Measurements from ENCODE around the gene ACP7. TPM values are rescaled to one million over a fixed set of nuclear protein-coding genes. Genes with fewer than 3 reads are reported as not detected.

Gene ACP7
- total and polyA plus RNA-seq, 9 of the 15 experiments (the other 6 are each of a cell fraction or from before 2014, with no cell fraction given), result not detected

DNA sequence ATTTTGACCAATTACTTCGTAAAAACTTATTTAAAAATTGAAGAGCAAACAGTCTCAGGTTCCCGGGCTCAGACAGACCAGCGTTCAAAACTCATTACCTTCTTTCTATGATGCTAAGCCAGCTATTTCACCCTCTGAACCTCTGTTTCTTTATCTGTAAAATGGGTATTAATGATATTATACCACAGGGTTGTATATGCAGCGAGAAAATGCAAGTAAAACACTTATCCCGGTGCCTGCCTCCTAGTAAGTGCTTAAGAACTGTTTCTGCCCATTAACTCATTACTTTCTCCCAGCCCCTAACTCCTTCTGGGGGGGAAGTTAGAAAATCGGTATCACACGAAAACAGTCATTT is 41.0 kb downstream of the ACP7 start:
- peak overlapping the region; percentile 79 for H3K4me3 ChIP-seq
- peaks cover 3% of the 10 kb centered on the region; the same call in 1 of the 3 replicates for H3K36me3 ChIP-seq (ENCODE audit: control insufficient read depth, insufficient read depth, low read length)
- no peaks in the 10 kb centered on the region for H3K27me3 ChIP-seq (ENCODE audit: control insufficient read depth in 2 of 2, insufficient read depth in 2 of 2, low read length in 2 of 2)
- H3K27ac ChIP-seq (ENCODE audit: extremely low read depth, low read depth, low read length), result peak overlapping the region; percentile 34; the same call in 2 of the 3 replicates
- intact Hi-C loops (cut with micrococcal nuclease) (no loop called here), in situ Hi-C loops (cut with MboI) (no loop called here)
- FAIRE-seq (no peak), DNase-seq (ENCODE audit: extremely low read depth in 1 of 4, low spot score in 3 of 4) (no peak), ATAC-seq (no peak; the same call in 2 of the 3 replicates)
- H3K4me1 ChIP-seq (replicated peaks in 1 of 2; ENCODE audit: control insufficient read depth in 2 of 2, insufficient read depth in 2 of 2, low read length in 2 of 2), result peaks cover 3 to 26% of the 10 kb centered on the region in 2 experiments; a peak in 3 of 5 replicates
- POLR2A ChIA-PET, result interaction anchor here (1.0 kb wide), 2 partner anchors 82 to 203 kb away, joined by 3 read pairs; no protein-coding TSS in a partner anchor
- H3K9ac ChIP-seq (ENCODE audit: insufficient read depth in 1 of 2, low read depth in 2 of 2, low read length in 2 of 2), result peak overlapping the region in 1 of 2 experiments; percentile 42; a peak in 2 of 4 replicates
- peaks cover 10% of the 10 kb centered on the region for H3K9me1 ChIP-seq (ENCODE audit: control insufficient read depth, insufficient read depth, low read length)
- peaks cover 43% of the 10 kb centered on the region for H3K79me2 ChIP-seq (ENCODE audit: control insufficient read depth, insufficient read depth, low read length)
- no peaks in the 10 kb centered on the region for H3K9me3 ChIP-seq (replicated peaks; ENCODE audit: control insufficient read depth, insufficient read depth, low read depth, low read length)
- no TSS peak for BruUV-seq (replicated peaks)
- H2AFZ ChIP-seq (ENCODE audit: low read depth, low read length), result peak overlapping the region; percentile 95
- WGBS (ENCODE audit: insufficient coverage, low coverage, missing lambda C conversion rate), result 39% methylated on average over 7 of the region's 7 CpGs
- peaks cover 21% of the 10 kb centered on the region for H4K20me1 ChIP-seq (replicated peaks; ENCODE audit: control insufficient read depth, insufficient read depth, low read length)
- CTCF ChIA-PET (ENCODE audit: low intra/inter-chr PET ratio), result no interaction called here
- H3K4me2 ChIP-seq (ENCODE audit: insufficient read depth, low read length), result peak overlapping the region; percentile 69
- TF ChIP-seq, protein P1, sequence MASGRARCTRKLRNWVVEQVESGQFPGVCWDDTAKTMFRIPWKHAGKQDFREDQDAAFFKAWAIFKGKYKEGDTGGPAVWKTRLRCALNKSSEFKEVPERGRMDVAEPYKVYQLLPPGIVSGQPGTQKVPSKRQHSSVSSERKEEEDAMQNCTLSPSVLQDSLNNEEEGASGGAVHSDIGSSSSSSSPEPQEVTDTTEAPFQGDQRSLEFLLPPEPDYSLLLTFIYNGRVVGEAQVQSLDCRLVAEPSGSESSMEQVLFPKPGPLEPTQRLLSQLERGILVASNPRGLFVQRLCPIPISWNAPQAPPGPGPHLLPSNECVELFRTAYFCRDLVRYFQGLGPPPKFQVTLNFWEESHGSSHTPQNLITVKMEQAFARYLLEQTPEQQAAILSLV (tag; IDR thresholded peaks at IDR 0.05), result no peak
- TF ChIP-seq SNIP1 (IDR thresholded peaks at IDR 0.05; ENCODE audit: low read depth), result peak; percentile 90
- TF ChIP-seq KAT2B (IDR thresholded peaks at IDR 0.05; ENCODE audit: low read depth, low read length), result no peak
- TF ChIP-seq HDAC1 (IDR thresholded peaks at IDR 0.05), result peak in 1 of 2 experiments; percentile 75; a peak in 2 of 4 replicates
- TF ChIP-seq JUND (IDR thresholded peaks at IDR 0.05; ENCODE audit: borderline replicate concordance, low read depth, low read length), result no peak
- TF ChIP-seq JUND (tag; IDR thresholded peaks at IDR 0.05; ENCODE audit: borderline replicate concordance, low read depth, low read length), result 0 out of 3 replicates have a peak, but pooled peaks have one; percentile 6
- TF ChIP-seq RBM25 (IDR thresholded peaks at IDR 0.05; ENCODE audit: low read depth, low read length, severe bottlenecking), result peak; percentile 97
- peak; percentile 100 for TF ChIP-seq BCOR (IDR thresholded peaks at IDR 0.05)
- TF ChIP-seq KDM1A (IDR thresholded peaks at IDR 0.05), result peak; percentile 96 to 98
- TF ChIP-seq, protein P2, sequence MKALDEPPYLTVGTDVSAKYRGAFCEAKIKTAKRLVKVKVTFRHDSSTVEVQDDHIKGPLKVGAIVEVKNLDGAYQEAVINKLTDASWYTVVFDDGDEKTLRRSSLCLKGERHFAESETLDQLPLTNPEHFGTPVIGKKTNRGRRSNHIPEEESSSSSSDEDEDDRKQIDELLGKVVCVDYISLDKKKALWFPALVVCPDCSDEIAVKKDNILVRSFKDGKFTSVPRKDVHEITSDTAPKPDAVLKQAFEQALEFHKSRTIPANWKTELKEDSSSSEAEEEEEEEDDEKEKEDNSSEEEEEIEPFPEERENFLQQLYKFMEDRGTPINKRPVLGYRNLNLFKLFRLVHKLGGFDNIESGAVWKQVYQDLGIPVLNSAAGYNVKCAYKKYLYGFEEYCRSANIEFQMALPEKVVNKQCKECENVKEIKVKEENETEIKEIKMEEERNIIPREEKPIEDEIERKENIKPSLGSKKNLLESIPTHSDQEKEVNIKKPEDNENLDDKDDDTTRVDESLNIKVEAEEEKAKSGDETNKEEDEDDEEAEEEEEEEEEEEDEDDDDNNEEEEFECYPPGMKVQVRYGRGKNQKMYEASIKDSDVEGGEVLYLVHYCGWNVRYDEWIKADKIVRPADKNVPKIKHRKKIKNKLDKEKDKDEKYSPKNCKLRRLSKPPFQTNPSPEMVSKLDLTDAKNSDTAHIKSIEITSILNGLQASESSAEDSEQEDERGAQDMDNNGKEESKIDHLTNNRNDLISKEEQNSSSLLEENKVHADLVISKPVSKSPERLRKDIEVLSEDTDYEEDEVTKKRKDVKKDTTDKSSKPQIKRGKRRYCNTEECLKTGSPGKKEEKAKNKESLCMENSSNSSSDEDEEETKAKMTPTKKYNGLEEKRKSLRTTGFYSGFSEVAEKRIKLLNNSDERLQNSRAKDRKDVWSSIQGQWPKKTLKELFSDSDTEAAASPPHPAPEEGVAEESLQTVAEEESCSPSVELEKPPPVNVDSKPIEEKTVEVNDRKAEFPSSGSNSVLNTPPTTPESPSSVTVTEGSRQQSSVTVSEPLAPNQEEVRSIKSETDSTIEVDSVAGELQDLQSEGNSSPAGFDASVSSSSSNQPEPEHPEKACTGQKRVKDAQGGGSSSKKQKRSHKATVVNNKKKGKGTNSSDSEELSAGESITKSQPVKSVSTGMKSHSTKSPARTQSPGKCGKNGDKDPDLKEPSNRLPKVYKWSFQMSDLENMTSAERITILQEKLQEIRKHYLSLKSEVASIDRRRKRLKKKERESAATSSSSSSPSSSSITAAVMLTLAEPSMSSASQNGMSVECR (CRISPR knock-in tag; IDR thresholded peaks at IDR 0.05), result no peak
- TF ChIP-seq NBN (IDR thresholded peaks at IDR 0.05; ENCODE audit: low read depth), result 0 out of 2 replicates have a peak, but pooled peaks have one; percentile 63
- peak; percentile 43; the same call in 1 of the 2 replicates for TF ChIP-seq DPF2 (IDR thresholded peaks at IDR 0.05)
- TF ChIP-seq, protein P3, sequence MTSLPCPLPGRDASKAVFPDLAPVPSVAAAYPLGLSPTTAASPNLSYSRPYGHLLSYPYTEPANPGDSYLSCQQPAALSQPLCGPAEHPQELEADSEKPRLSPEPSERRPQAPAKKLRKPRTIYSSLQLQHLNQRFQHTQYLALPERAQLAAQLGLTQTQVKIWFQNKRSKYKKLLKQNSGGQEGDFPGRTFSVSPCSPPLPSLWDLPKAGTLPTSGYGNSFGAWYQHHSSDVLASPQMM (CRISPR knock-in tag; IDR thresholded peaks at IDR 0.05), result no peak
- TF ChIP-seq, protein P4, sequence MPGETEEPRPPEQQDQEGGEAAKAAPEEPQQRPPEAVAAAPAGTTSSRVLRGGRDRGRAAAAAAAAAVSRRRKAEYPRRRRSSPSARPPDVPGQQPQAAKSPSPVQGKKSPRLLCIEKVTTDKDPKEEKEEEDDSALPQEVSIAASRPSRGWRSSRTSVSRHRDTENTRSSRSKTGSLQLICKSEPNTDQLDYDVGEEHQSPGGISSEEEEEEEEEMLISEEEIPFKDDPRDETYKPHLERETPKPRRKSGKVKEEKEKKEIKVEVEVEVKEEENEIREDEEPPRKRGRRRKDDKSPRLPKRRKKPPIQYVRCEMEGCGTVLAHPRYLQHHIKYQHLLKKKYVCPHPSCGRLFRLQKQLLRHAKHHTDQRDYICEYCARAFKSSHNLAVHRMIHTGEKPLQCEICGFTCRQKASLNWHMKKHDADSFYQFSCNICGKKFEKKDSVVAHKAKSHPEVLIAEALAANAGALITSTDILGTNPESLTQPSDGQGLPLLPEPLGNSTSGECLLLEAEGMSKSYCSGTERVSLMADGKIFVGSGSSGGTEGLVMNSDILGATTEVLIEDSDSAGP (CRISPR knock-in tag; IDR thresholded peaks at IDR 0.05), result peak; percentile 94
- TF ChIP-seq RFX7 (CRISPR knock-in tag; IDR thresholded peaks at IDR 0.05), result no peak
- TF ChIP-seq RCOR1 (IDR thresholded peaks at IDR 0.05; ENCODE audit: borderline replicate concordance in 1 of 2, low read depth in 2 of 2, low read length in 2 of 2), result peak; percentile 71; a peak in 3 of 4 replicates
- peak in 1 of 2 experiments; percentile 79; a peak in 1 of 4 replicates for TF ChIP-seq ARNT (IDR thresholded peaks at IDR 0.05)

Measured in K562 (cell line).